H1 (cell line): ENCODE data around the gene BOLA3. TPM values are rescaled to one million over a fixed set of nuclear protein-coding genes. Genes with fewer than 3 reads are reported as not detected.

ENCODE experiments used
- ASH2L ChIP-seq: fragments of 200-600, 300-600 bp; sonication (generic); IDR thresholded peaks from one replicate; pipeline ENCODE4 v1.7.1; 2017; ENCODE audit warnings: low read length
- polyA plus RNA-seq, 7 experiments: library from polyadenylated mRNA; depleted of rRNA in 3 of 7; stranded (reverse) in 5 of 7; unstranded in 2 of 7; fragments of >200 nt in 5 of 7; fragments of 200-250 nt in 2 of 7; gene quantifications; 1 replicate in 5 of 7; 2 replicates in 1 of 7; 4 replicates in 1 of 7; pipeline versions ENCODE4 v1.2.1 to v1.2.3, GENCODE V29; 2011 to 2013; ENCODE audit warnings: missing spikeins in 2 of 7, mixed read lengths in 2 of 7
- total RNA-seq: library from RNA; stranded (reverse); fragmentation: NEBNext Ultra II Directional; extraction: Animal tissue kit (Norgen Biotek cat#: 25700); gene quantifications from 2 replicates; pipeline ENCODE4 v1.2.1, GENCODE V29; 2021

BOLA3 gene
- total and polyA plus RNA-seq, 2 of the 8 experiments (the other 6 are each of a cell fraction or from before 2014, with no cell fraction given) = 46.1 to 67.3 TPM

- no peak for TF ChIP-seq ASH2L
Measured at GRCh38 chr2:74181739-74182138, 34.0 kb upstream of the BOLA3 start (continued).
